Measurements from ENCODE around the gene GALNT2. TPM values are rescaled to one million over a fixed set of nuclear protein-coding genes. Genes with fewer than 3 reads are reported as not detected.

Gene GALNT2
- total RNA-seq, 1 experiment from 2014 or later = 62.2 TPM

DNA sequence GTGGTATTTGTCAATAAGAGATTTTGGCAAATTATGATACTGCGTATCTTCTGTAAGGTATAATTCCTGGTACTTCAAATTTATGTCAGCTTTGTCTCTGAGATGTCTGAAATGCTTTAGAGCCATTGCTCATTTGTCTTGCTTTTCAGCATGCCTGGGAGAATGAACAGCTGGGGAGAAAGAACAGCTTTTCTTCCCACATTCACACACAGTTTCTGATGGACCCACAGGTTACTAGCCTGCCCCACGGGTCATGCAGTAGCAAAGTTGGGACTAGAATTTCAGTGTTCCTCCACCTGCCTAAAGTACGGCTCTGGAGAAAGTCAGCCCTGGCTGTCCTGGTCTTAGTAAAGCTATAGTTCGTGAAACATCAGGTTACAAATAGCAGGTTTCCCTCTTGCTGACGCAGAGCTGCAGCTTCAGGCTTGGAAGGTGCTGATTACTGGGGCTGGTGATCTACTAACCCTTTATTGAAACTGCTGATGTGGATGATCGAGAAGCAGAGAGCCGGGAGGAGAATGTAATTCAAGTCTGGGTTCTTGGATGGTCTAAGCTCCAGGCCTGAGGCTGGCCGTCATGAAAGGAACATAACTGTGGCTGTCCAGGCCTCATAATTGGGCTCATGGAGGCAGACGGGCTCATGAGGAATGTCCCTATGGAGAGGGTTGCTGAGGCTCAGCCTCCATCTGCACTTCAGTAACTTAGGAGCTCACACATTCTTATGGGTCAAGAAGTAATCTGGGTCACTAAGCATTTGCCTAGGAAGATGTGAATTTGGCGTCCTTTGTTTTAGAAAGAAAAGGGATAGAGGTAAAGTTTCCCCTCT, 12.4 kb downstream of the GALNT2 start:
- intact Hi-C loops (cut with micrococcal nuclease; ENCODE audit: unreplicated experiment) = no loop called here
- no peak overlapping the region for H3K27ac Mint-ChIP-seq (ENCODE audit: unreplicated experiment)
- H3K9me3 Mint-ChIP-seq (ENCODE audit: unreplicated experiment) = no peaks in the 10 kb centered on the region
- H3K27me3 Mint-ChIP-seq (ENCODE audit: insufficient read depth, unreplicated experiment) = no peaks in the 10 kb centered on the region
- H3K27me3 ChIP-seq (replicated peaks; ENCODE audit: control insufficient read depth, insufficient read depth, low read length) = no peaks in the 10 kb centered on the region
- peaks cover 3% of the 10 kb centered on the region for H3K4me1 ChIP-seq
- POLR2A ChIA-PET = no interaction called here
- H3K4me3 ChIP-seq (ENCODE audit: low read depth, low read length) = no peak overlapping the region
- no peaks in the 10 kb centered on the region for H3K36me3 ChIP-seq (ENCODE audit: control insufficient read depth, insufficient read depth, low read length)
- CTCF ChIA-PET = no interaction called here
- H3K4me1 Mint-ChIP-seq (ENCODE audit: low read depth, unreplicated experiment) = peaks cover 6% of the 10 kb centered on the region
- TF ChIP-seq, protein P1, sequence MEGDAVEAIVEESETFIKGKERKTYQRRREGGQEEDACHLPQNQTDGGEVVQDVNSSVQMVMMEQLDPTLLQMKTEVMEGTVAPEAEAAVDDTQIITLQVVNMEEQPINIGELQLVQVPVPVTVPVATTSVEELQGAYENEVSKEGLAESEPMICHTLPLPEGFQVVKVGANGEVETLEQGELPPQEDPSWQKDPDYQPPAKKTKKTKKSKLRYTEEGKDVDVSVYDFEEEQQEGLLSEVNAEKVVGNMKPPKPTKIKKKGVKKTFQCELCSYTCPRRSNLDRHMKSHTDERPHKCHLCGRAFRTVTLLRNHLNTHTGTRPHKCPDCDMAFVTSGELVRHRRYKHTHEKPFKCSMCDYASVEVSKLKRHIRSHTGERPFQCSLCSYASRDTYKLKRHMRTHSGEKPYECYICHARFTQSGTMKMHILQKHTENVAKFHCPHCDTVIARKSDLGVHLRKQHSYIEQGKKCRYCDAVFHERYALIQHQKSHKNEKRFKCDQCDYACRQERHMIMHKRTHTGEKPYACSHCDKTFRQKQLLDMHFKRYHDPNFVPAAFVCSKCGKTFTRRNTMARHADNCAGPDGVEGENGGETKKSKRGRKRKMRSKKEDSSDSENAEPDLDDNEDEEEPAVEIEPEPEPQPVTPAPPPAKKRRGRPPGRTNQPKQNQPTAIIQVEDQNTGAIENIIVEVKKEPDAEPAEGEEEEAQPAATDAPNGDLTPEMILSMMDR (IDR thresholded peaks at IDR 0.05; ENCODE audit: insufficient read depth in 1 of 2, low read depth in 1 of 2, low read length in 1 of 2, severe bottlenecking in 1 of 2, unreplicated experiment in 1 of 2) = no peak
- no peak overlapping the region for H3K4me3 Mint-ChIP-seq (ENCODE audit: unreplicated experiment)
- no peak for DNase-seq
- no peaks in the 10 kb centered on the region for H3K9me3 ChIP-seq
- H3K36me3 Mint-ChIP-seq (ENCODE audit: insufficient read depth, unreplicated experiment) = peaks cover 7% of the 10 kb centered on the region
- no TSS peak for BruUV-seq (replicated peaks)

DNA sequence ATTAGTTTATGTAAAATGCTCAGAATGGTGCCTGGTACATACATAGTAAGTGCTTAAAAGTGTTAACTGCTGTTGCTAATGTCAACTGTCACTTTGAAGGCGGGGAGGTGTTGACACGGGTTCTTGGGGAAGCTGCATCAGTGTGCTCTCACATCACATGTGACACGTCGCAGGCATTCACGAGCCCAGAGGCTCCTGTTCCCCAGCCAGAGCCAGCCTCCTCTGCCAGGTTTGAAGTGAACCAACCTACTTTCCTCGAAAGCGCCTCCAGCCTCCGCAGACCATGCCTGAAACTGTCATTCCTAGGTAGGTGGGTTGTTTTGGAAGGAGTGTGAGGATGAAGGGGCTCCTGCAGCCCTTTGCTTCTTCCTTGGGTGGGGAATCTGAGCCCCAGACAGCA, 13.8 kb downstream of the GALNT2 start:
- BruUV-seq (replicated peaks) = no TSS peak

DNA sequence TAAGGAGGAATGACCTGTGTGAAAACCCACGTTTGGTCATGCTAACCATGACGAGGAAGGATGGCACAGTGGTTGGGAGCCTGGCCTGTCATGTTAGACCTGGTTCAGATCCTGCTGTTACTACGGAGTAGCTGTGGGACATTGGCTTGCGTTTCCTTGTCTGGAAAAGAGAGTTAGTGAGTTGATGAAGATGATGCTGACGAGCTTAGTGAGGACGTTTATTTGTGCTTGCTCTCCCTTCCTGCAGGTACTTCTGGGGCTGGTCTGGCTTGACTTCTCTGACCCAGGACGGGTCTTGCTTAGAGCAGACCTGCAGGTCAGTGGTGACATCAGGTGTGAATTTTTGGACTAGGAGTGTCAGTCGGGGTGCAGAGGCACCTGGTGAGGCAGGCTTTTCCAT, 14.7 kb downstream of the GALNT2 start:
- CTCF ChIA-PET = no interaction called here
- Mint-ChIP-seq H3K27me3 (ENCODE audit: insufficient read depth, unreplicated experiment) (no peaks in the 10 kb centered on the region), H3K9me3 (ENCODE audit: unreplicated experiment) (no peaks in the 10 kb centered on the region), H3K4me3 (ENCODE audit: unreplicated experiment) (no peak overlapping the region), H3K27ac (ENCODE audit: unreplicated experiment) (no peak overlapping the region), H3K4me1 (ENCODE audit: low read depth, unreplicated experiment) (peaks cover 29% of the 10 kb centered on the region), H3K36me3 (ENCODE audit: insufficient read depth, unreplicated experiment) (peaks cover 7% of the 10 kb centered on the region)
- Histone ChIP-seq H3K9me3 (no peaks in the 10 kb centered on the region), H3K4me3 (ENCODE audit: low read depth, low read length) (no peak overlapping the region), H3K4me1 (peaks cover 26% of the 10 kb centered on the region), H3K36me3 (ENCODE audit: control insufficient read depth, insufficient read depth, low read length) (no peaks in the 10 kb centered on the region), H3K27me3 (replicated peaks; ENCODE audit: control insufficient read depth, insufficient read depth, low read length) (no peaks in the 10 kb centered on the region)
- TF ChIP-seq, protein P1 (IDR thresholded peaks at IDR 0.05; ENCODE audit: insufficient read depth in 1 of 2, low read depth in 1 of 2, low read length in 1 of 2, severe bottlenecking in 1 of 2, unreplicated experiment in 1 of 2) = no peak
- no peak for DNase-seq
- no TSS peak for BruUV-seq (replicated peaks)
- POLR2A ChIA-PET = no interaction called here
- intact Hi-C loops (cut with micrococcal nuclease; ENCODE audit: unreplicated experiment) = no loop called here

More for the DNA sequence above, 13.8 kb downstream of the GALNT2 start:
- TF ChIP-seq, protein P1 (IDR thresholded peaks at IDR 0.05; ENCODE audit: insufficient read depth in 1 of 2, low read depth in 1 of 2, low read length in 1 of 2, severe bottlenecking in 1 of 2, unreplicated experiment in 1 of 2) = no peak
- H3K4me3 Mint-ChIP-seq (ENCODE audit: unreplicated experiment) = no peak overlapping the region
- H3K36me3 ChIP-seq (ENCODE audit: control insufficient read depth, insufficient read depth, low read length) = no peaks in the 10 kb centered on the region
- intact Hi-C loops (cut with micrococcal nuclease; ENCODE audit: unreplicated experiment) = no loop called here
- peaks cover 17% of the 10 kb centered on the region for H3K4me1 ChIP-seq
- peaks cover 20% of the 10 kb centered on the region for H3K4me1 Mint-ChIP-seq (ENCODE audit: low read depth, unreplicated experiment)
- H3K36me3 Mint-ChIP-seq (ENCODE audit: insufficient read depth, unreplicated experiment) = peaks cover 7% of the 10 kb centered on the region
- H3K9me3 ChIP-seq = no peaks in the 10 kb centered on the region
- no peak overlapping the region for H3K27ac Mint-ChIP-seq (ENCODE audit: unreplicated experiment)
- DNase-seq = no peak
- H3K27me3 ChIP-seq (replicated peaks; ENCODE audit: control insufficient read depth, insufficient read depth, low read length) = no peaks in the 10 kb centered on the region
- no peaks in the 10 kb centered on the region for H3K9me3 Mint-ChIP-seq (ENCODE audit: unreplicated experiment)
- H3K4me3 ChIP-seq (ENCODE audit: low read depth, low read length) = no peak overlapping the region
- POLR2A ChIA-PET = no interaction called here
- H3K27me3 Mint-ChIP-seq (ENCODE audit: insufficient read depth, unreplicated experiment) = no peaks in the 10 kb centered on the region
- CTCF ChIA-PET = no interaction called here
